ENCODE measurements around the gene NCOA6.

The NCOA6 gene

GRCh38 chr20:34825530-34826362 is at the start of gene NCOA6:
NCOA6 (minus strand) TSS chr20:34825651; CDS start chr20:34782355, 43,296 bp downstream.
- H3K27me3 Mint-ChIP-seq = peaks cover 22% of the 10 kb centered on the region
- peak within 1 kb of the TSS; percentile 96 for H3K27ac Mint-ChIP-seq
- peak; percentile 87 for DNase-seq
- H3K4me3 Mint-ChIP-seq = peak within 1 kb of the TSS; percentile 94
- CTCF ChIA-PET = no interaction called here
- peaks cover 7% of the 10 kb centered on the region for H3K36me3 Mint-ChIP-seq
- peaks cover 33% of the 10 kb centered on the region for H3K4me1 Mint-ChIP-seq
- no peaks in the 10 kb centered on the region for H3K9me3 Mint-ChIP-seq

- Mint-ChIP-seq H3K4me3 (peak overlapping the region; percentile 70), H3K9me3 (no peaks in the 10 kb centered on the region)
These were observed 48.7 kb upstream of the NCOA6 start for GRCh38 chr20:34874094-34874654.

GRCh38 chr20:34873583-34874093 is 48.2 kb upstream of the NCOA6 start:
- DNase-seq = no peak
- Mint-ChIP-seq H3K36me3 (peaks cover 2% of the 10 kb centered on the region), H3K27ac (no peak overlapping the region), H3K27me3 (peaks cover 13% of the 10 kb centered on the region), H3K4me1 (peaks cover 62% of the 10 kb centered on the region), H3K9me3 (no peaks in the 10 kb centered on the region), H3K4me3 (peak overlapping the region; percentile 70)
- CTCF ChIA-PET = interaction anchor here (1.0 to 4.9 kb wide), 34 partner anchors 9 to 561 kb away, joined by 3 to 134 read pairs (median 5); partner anchors contain the start of genes GSS and MYH7B

More at GRCh38 chr20:34874094-34874654, 48.7 kb upstream of the NCOA6 start:
- peak overlapping the region; percentile 94 for H3K27ac Mint-ChIP-seq
- H3K36me3 Mint-ChIP-seq = peaks cover 3% of the 10 kb centered on the region
- H3K27me3 Mint-ChIP-seq = peaks cover 13% of the 10 kb centered on the region
- CTCF ChIA-PET = interaction anchor here (0.7 to 4.9 kb wide), 35 partner anchors 9 to 561 kb away, joined by 3 to 134 read pairs (median 5); partner anchors contain the start of genes GSS and MYH7B
- peak; percentile 75 for DNase-seq
- H3K4me1 Mint-ChIP-seq = peaks cover 64% of the 10 kb centered on the region

GRCh38 chr20:34872622-34873224 is 47.3 kb upstream of the NCOA6 start, which contains the start of gene GGT7:
GGT7 (minus strand) TSS chr20:34872856; CDS start chr20:34872815, 41 bp downstream.
- peak; percentile 90 for DNase-seq
- Mint-ChIP-seq H3K4me1 (peaks cover 56% of the 10 kb centered on the region), H3K9me3 (no peaks in the 10 kb centered on the region), H3K27me3 (peaks cover 13% of the 10 kb centered on the region), H3K4me3 (peak within 1 kb of the TSS; percentile 70), H3K27ac (no peak within 1 kb of the TSS), H3K36me3 (peaks cover 2% of the 10 kb centered on the region)
- CTCF ChIA-PET = interaction anchor here (0.5 to 4.9 kb wide), 14 partner anchors 8 to 336 kb away, joined by 3 to 134 read pairs (median 4); partner anchors contain the start of genes GSS and MYH7B

GRCh38 chr20:34871966-34872621 is 46.6 kb upstream of the NCOA6 start:
- Mint-ChIP-seq H3K27ac (no peak overlapping the region), H3K27me3 (peaks cover 13% of the 10 kb centered on the region), H3K4me1 (peaks cover 53% of the 10 kb centered on the region), H3K9me3 (no peaks in the 10 kb centered on the region), H3K4me3 (peak overlapping the region; percentile 70), H3K36me3 (peaks cover 2% of the 10 kb centered on the region)
- CTCF ChIA-PET = interaction anchor here (0.7 to 4.9 kb wide), 9 partner anchors 10 to 337 kb away, joined by 3 to 134 read pairs (median 4); partner anchors contain the start of genes GSS and MYH7B
- no peak for DNase-seq

DNA sequence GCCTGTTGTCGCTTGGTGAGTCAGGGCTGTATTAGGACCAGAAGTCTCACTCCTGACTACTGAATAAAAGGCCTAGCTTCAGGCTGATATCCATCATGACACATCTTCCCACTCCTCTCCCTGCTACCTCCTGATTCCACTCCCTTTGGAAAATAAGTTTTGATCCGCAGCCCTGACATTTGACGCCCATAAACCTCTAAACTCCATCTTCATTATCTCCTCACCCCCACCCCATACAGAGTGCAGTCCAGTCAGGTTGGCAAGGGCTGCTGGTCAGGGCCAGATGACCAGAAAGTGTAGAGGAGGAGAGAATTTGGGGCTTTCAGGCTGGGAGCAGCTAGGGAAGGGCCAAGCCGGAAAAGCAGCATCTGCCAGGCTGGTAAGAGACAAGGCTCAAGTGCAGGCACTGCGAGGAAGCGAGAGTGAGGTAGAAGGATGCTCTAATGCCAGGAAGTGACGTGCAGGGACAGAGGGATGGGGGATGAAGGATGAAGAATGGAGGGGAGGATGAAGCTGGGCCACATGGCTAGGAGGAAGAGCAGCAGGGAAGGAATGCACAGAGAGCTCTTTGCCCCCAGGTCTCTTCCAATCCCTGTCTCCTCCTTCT is 46.0 kb upstream of the NCOA6 start:
- no peaks in the 10 kb centered on the region for H3K9me3 Mint-ChIP-seq
- peaks cover 49% of the 10 kb centered on the region for H3K4me1 Mint-ChIP-seq
- no peak for DNase-seq
- CTCF ChIA-PET = no interaction called here
- H3K36me3 Mint-ChIP-seq = no peaks in the 10 kb centered on the region
- peak overlapping the region; percentile 70 for H3K4me3 Mint-ChIP-seq
- H3K27me3 Mint-ChIP-seq = peaks cover 13% of the 10 kb centered on the region
- no peak overlapping the region for H3K27ac Mint-ChIP-seq

- Mint-ChIP-seq H3K27ac (no peak overlapping the region), H3K4me1 (peaks cover 13% of the 10 kb centered on the region), H3K36me3 (no peaks in the 10 kb centered on the region), H3K4me3 (no peak overlapping the region), H3K27me3 (no peaks in the 10 kb centered on the region), H3K9me3 (no peaks in the 10 kb centered on the region)
- CTCF ChIA-PET = interaction anchor here (0.7 to 1.4 kb wide), 3 partner anchors 9 to 92 kb away, joined by 3 to 4 read pairs (median 3); partner anchors contain the start of genes GSS and MYH7B
- no peak for DNase-seq
These were observed 38.8 kb upstream of the NCOA6 start for GRCh38 chr20:34864216-34864615.

GRCh38 chr20:34863421-34863965 is 38.0 kb upstream of the NCOA6 start:
- CTCF ChIA-PET = interaction anchor here (0.8 kb wide), 1 partner anchor 12 kb away, joined by 3 read pairs; no protein-coding TSS in a partner anchor
- no peak for DNase-seq
- no peak overlapping the region for H3K27ac Mint-ChIP-seq
- no peaks in the 10 kb centered on the region for H3K27me3 Mint-ChIP-seq
- H3K36me3 Mint-ChIP-seq = no peaks in the 10 kb centered on the region
- no peaks in the 10 kb centered on the region for H3K9me3 Mint-ChIP-seq
- no peak overlapping the region for H3K4me3 Mint-ChIP-seq
- peaks cover 13% of the 10 kb centered on the region for H3K4me1 Mint-ChIP-seq

GRCh38 chr20:34862724-34863123 is 37.3 kb upstream of the NCOA6 start:
- Mint-ChIP-seq H3K27ac (no peak overlapping the region), H3K27me3 (no peaks in the 10 kb centered on the region), H3K9me3 (no peaks in the 10 kb centered on the region), H3K4me3 (no peak overlapping the region), H3K36me3 (no peaks in the 10 kb centered on the region), H3K4me1 (peaks cover 13% of the 10 kb centered on the region)
- CTCF ChIA-PET = interaction anchor here (2.3 kb wide), 1 partner anchor 12 kb away, joined by 8 read pairs; no protein-coding TSS in a partner anchor
- no peak for DNase-seq

- Mint-ChIP-seq H3K9me3 (no peaks in the 10 kb centered on the region), H3K27me3 (no peaks in the 10 kb centered on the region), H3K4me3 (no peak overlapping the region), H3K36me3 (no peaks in the 10 kb centered on the region), H3K4me1 (peaks cover 13% of the 10 kb centered on the region), H3K27ac (no peak overlapping the region)
- CTCF ChIA-PET = interaction anchor here (1.4 to 2.3 kb wide), 2 partner anchors 11 to 13 kb away, joined by 3 to 8 read pairs; partner anchors contain the start of gene GGT7
- DNase-seq = no peak
These were observed 36.1 kb upstream of the NCOA6 start for GRCh38 chr20:34861386-34862084.

- Mint-ChIP-seq H3K27me3 (no peaks in the 10 kb centered on the region), H3K27ac (no peak overlapping the region), H3K36me3 (no peaks in the 10 kb centered on the region), H3K9me3 (no peaks in the 10 kb centered on the region), H3K4me3 (no peak overlapping the region), H3K4me1 (peaks cover 6% of the 10 kb centered on the region)
- CTCF ChIA-PET = interaction anchor here (1.1 to 2.3 kb wide), 2 partner anchors 13 to 15 kb away, joined by 3 to 8 read pairs; partner anchors contain the start of gene GGT7
- no peak for DNase-seq
These were observed 34.5 kb upstream of the NCOA6 start for GRCh38 chr20:34859826-34860545.

- H3K36me3 Mint-ChIP-seq = no peaks in the 10 kb centered on the region
- CTCF ChIA-PET = interaction anchor here (1.1 kb wide), 1 partner anchor 13 kb away, joined by 3 read pairs; the partner anchor contains the start of gene GGT7
- H3K4me3 Mint-ChIP-seq = no peak overlapping the region
- H3K4me1 Mint-ChIP-seq = peaks cover 4% of the 10 kb centered on the region
- H3K9me3 Mint-ChIP-seq = no peaks in the 10 kb centered on the region
- no peak overlapping the region for H3K27ac Mint-ChIP-seq
- no peak for DNase-seq
- no peaks in the 10 kb centered on the region for H3K27me3 Mint-ChIP-seq
These were observed 33.9 kb upstream of the NCOA6 start for GRCh38 chr20:34859367-34859766.
